ENCODE data around the gene SEL1L3. TPM values are rescaled to one million over a fixed set of nuclear protein-coding genes. Genes with fewer than 3 reads are reported as not detected.

SEL1L3 gene
- total and polyA plus RNA-seq, 7 donors, result 1.0 to 4.3 (median 1.6) TPM

DNA sequence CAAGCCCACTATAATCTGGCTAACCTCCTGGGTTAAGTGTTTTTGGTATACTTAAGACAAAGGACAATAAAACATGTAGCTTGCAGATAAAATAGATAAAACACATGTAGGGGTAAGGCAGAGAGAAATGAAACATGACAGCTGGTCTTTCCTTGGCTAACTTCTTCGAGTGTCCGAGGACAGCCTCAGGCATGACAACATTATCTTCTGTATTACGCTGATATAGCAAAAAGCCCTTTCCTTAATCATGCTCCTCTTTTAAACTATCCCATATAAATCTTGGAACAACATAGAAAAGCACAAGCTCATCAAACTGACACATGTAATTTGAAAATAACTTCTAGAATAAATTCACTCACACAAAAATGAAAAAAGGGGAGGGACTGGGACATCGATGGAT, 91.1 kb downstream of the SEL1L3 start:
- intact Hi-C loops (cut with DNase I), result no loop called here
- H3K4me3 ChIP-seq, result no peak overlapping the region
- H3K27me3 ChIP-seq (ENCODE audit: insufficient read depth in 3 of 3, low read length in 2 of 3), result peaks cover 0 to 2% (median 0%) of the 10 kb centered on the region in 3 donors
- DNase-seq, result no peak
- H3K36me3 ChIP-seq (ENCODE audit: insufficient read depth in 1 of 2, low read depth in 1 of 2), result no peaks in the 10 kb centered on the region
- H3K27ac ChIP-seq, result no peak overlapping the region
- ATAC-seq, result no peak
- TF ChIP-seq, protein P1, sequence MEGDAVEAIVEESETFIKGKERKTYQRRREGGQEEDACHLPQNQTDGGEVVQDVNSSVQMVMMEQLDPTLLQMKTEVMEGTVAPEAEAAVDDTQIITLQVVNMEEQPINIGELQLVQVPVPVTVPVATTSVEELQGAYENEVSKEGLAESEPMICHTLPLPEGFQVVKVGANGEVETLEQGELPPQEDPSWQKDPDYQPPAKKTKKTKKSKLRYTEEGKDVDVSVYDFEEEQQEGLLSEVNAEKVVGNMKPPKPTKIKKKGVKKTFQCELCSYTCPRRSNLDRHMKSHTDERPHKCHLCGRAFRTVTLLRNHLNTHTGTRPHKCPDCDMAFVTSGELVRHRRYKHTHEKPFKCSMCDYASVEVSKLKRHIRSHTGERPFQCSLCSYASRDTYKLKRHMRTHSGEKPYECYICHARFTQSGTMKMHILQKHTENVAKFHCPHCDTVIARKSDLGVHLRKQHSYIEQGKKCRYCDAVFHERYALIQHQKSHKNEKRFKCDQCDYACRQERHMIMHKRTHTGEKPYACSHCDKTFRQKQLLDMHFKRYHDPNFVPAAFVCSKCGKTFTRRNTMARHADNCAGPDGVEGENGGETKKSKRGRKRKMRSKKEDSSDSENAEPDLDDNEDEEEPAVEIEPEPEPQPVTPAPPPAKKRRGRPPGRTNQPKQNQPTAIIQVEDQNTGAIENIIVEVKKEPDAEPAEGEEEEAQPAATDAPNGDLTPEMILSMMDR (IDR thresholded peaks at IDR 0.05), result no peak
- no peaks in the 10 kb centered on the region for H3K9me3 ChIP-seq
- H3K4me1 ChIP-seq, result no peaks in the 10 kb centered on the region
- WGBS, 3 donors, result 62 to 74% (median 63%) methylated on average over 4 of the region's 4 CpGs

DNA sequence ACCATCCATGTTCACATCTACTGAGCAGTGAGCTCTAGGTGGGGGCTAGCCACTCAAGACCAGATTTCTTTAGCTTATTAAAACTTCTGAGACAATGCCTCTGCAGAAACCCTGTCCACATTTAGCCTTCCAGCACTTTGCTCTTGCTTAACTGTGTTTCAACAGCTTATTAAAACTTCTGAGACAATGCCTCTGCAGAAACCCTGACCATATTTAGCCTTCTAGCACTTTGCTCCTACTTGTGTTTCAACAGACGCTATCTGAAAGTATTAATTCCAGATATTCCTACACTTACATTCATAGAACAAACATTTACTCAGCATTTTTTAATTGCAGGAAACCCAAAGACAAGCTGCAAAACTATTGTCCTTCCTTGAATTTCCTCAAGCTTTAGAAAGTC, 91.9 kb downstream of the SEL1L3 start:
- peaks cover 0 to 2% (median 0%) of the 10 kb centered on the region in 3 donors for H3K27me3 ChIP-seq (ENCODE audit: insufficient read depth in 3 of 3, low read length in 2 of 3)
- H3K36me3 ChIP-seq (ENCODE audit: insufficient read depth in 1 of 2, low read depth in 1 of 2), result no peaks in the 10 kb centered on the region
- H3K4me3 ChIP-seq, result no peak overlapping the region
- no peak for DNase-seq
- TF ChIP-seq, protein P1 (IDR thresholded peaks at IDR 0.05), result no peak
- intact Hi-C loops (cut with DNase I), result no loop called here
- H3K9me3 ChIP-seq, result no peaks in the 10 kb centered on the region
- no peak overlapping the region for H3K27ac ChIP-seq
- no peaks in the 10 kb centered on the region for H3K4me1 ChIP-seq
- no peak for ATAC-seq
- WGBS, 3 donors, result 80 to 89% (median 84%) methylated on average over 1 of the region's 1 CpG

DNA sequence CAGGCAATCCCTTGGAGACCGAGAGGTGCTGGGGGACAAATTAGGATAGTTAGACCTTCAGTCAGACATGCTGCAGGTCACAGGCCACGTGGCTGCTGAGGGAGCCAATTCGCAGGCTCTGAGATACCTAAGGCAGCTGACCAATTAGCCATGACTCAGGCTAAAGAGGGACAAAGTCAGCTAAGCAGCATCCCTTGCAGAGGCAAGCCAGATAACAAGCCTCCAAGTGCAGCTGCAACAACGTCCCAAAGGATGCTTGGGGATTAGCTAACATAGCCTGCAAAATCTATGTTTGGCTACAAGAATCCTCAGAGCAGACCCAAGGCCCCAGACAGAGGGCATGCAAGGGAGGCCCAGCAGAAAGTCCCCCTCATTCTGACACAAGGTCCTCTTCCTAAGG, 93.5 kb downstream of the SEL1L3 start:
- TF ChIP-seq, protein P1 (IDR thresholded peaks at IDR 0.05), result no peak
- intact Hi-C loops (cut with DNase I), result loop anchor here in 1 of 2 donors (2.0 to 10.0 kb wide), 2 partner anchors 330 to 594 kb away; no protein-coding TSS in a partner anchor
- peak in 1 of 2 donors; percentile 16 for DNase-seq

DNA sequence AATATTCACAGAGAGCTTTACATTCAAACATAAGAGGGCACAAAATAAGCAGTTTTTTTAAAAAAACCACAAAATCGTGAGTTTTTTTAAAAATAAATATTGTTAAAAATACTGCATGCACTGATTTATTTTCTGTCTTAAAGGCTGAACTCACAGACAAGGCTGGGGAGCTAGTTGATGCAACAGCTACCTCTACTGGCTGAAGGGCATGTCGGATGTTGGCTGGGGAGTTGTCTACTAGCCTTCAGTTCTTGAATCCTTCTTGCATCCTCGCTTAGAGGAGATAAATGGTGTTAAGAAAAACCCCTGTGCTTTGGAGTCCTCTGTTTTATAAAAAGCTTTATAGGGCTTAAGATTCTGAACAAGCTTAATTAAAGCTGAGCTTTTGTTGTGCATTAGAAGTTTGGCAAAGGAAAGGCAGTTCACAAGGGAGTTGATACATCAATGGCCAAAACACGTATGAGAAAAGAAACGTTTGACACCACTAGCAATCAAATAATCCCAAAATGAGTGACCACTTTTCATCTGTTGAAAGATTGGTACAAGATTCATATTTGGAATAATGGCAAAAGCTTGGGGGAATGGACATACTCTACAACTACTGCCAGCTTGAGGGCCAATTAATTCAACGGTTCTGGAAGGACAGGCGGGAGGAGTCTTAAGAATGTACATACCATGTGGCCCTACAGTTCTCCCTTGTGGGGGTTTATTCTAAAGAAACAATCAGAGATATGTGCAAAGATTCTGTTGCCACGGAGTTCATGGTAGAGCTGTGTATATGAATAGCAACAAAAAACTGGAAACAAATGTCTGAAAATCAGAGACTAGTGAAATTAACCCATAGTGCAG, 94.7 kb downstream of the SEL1L3 start:
- intact Hi-C loops (cut with DNase I), result loop anchor here in 1 of 2 donors (2.0 to 10.0 kb wide), 2 partner anchors 329 to 593 kb away; no protein-coding TSS in a partner anchor
- no peaks in the 10 kb centered on the region for H3K36me3 ChIP-seq (ENCODE audit: insufficient read depth in 1 of 2, low read depth in 1 of 2)
- TF ChIP-seq, protein P1 (IDR thresholded peaks at IDR 0.05), result peak; percentile 70
- ATAC-seq (peak; percentile 60 to 86 (median 74)), DNase-seq (peak in 1 of 2 donors; percentile 22)
- H3K27ac ChIP-seq, result no peak overlapping the region
- no peak overlapping the region for H3K4me3 ChIP-seq
- H3K27me3 ChIP-seq (ENCODE audit: insufficient read depth in 3 of 3, low read length in 2 of 3), result no peaks in the 10 kb centered on the region
- 35 to 46% (median 39%) methylated on average over 8 of the region's 8 CpGs for WGBS, 3 donors
- H3K4me1 ChIP-seq, result no peaks in the 10 kb centered on the region
- no peaks in the 10 kb centered on the region for H3K9me3 ChIP-seq

More for the DNA sequence above, 93.5 kb downstream of the SEL1L3 start:
- Histone ChIP-seq H3K9me3 (no peaks in the 10 kb centered on the region), H3K27me3 (ENCODE audit: insufficient read depth in 3 of 3, low read length in 2 of 3) (peaks cover 0 to 2% (median 0%) of the 10 kb centered on the region in 3 donors), H3K27ac (no peak overlapping the region), H3K4me1 (no peaks in the 10 kb centered on the region), H3K4me3 (no peak overlapping the region), H3K36me3 (ENCODE audit: insufficient read depth in 1 of 2, low read depth in 1 of 2) (no peaks in the 10 kb centered on the region)
- 19 to 47% (median 26%) methylated on average over 4 of the region's 4 CpGs for WGBS, 3 donors
- no peak for ATAC-seq
